HepG2 (cell line): ENCODE data around the gene MED22. TPM values are rescaled to one million over a fixed set of nuclear protein-coding genes. Genes with fewer than 3 reads are reported as not detected.

Source experiments
- ATAC-seq: fragments of 200-7000 bp; cut with Tn5 transposase; 3 replicates; pipeline ENCODE4 v1.9.1; 2020; ENCODE audit warnings: mild to moderate bottlenecking, moderate library complexity
- BruUV-seq: library from RNA; stranded (reverse); fragments of 400-500 nt; replicated peaks from 2 replicates; lab custom pipeline; 2021; lab: Mats Ljungman, UMichigan
- CTCF ChIA-PET: fragments of 300-600 bp; formaldehyde crosslinking; extraction: SDS; loops from one replicate; lab custom pipeline; 2021; ENCODE audit warnings: low total read pairs, inconsistent platforms, low intra/inter-chr PET ratio; lab: Yijun Ruan, JAX
- POLR2A ChIA-PET: fragments of 350-600 bp; sonication (Branson Sonifier 250); formaldehyde crosslinking; loops from one replicate; lab custom pipeline; 2020; ENCODE audit warnings: antibody characterized with exemption, inconsistent platforms; lab: Yijun Ruan, JAX
- DNase-seq: peaks from one replicate; pipeline ENCODE4 v3.0.0-alpha.2; 2015; ENCODE audit warnings: low spot score
- FAIRE-seq: peaks from 3 replicates; lab custom pipeline; 2011; peaks lifted over from hg19 to GRCh38; lab: Jason Lieb, UNC
- H2AFZ ChIP-seq: one replicate; pipeline ENCODE4 v1.6.1; 2011; ENCODE audit warnings: low read length, inconsistent platforms
- H3K27ac ChIP-seq: fragments of 300-600 bp; 3 replicates; pipeline ENCODE4 v1.8.0; 2011; ENCODE audit warnings: mixed run types, mild to moderate bottlenecking, mixed read lengths, low read length, inconsistent platforms; ENCODE audit not compliant: insufficient read depth; ENCODE audit errors: extremely low read length
- H3K27me3 ChIP-seq, 2 experiments: fragments of 200-600 bp in 1 of 2; 2 replicates in 1 of 2; 3 replicates in 1 of 2; pipeline versions ENCODE4 v1.6.0 to v1.8.0; 2011; ENCODE audit warnings: low read length in 2 of 2, mild to moderate bottlenecking in 2 of 2, moderate library complexity in 2 of 2, inconsistent platforms in 1 of 2; ENCODE audit not compliant: insufficient read depth in 2 of 2, control insufficient read depth in 1 of 2
- H3K36me3 ChIP-seq, 2 experiments: fragments of 200-600 bp in 1 of 2; replicated peaks in 1 of 2; 2 replicates in 1 of 2; 3 replicates in 1 of 2; pipeline versions ENCODE4 v1.5.1 to v1.8.0; 2011; ENCODE audit warnings: low read length in 2 of 2, inconsistent platforms in 1 of 2; ENCODE audit not compliant: insufficient read depth in 2 of 2, control insufficient read depth in 1 of 2
- H3K4me1 ChIP-seq: 2 replicates; pipeline ENCODE4 v1.5.1; 2012; ENCODE audit warnings: low read length, inconsistent platforms; ENCODE audit not compliant: insufficient read depth
- H3K4me2 ChIP-seq: 2 replicates; pipeline ENCODE4 v1.6.0; 2011; ENCODE audit warnings: low read depth, low read length, inconsistent platforms
- H3K4me3 ChIP-seq, 3 experiments: fragments of 200-600 bp in 1 of 3; sonication (generic), shearing (Covaris generic) in 1 of 3; replicated peaks in 1 of 3; 2 replicates each; pipeline ENCODE4 v1.5.1; 2011 to 2016; ENCODE audit warnings: low read length in 3 of 3, inconsistent platforms in 2 of 3, low read depth in 2 of 3, mild to moderate bottlenecking in 2 of 3, control low read depth in 1 of 3, mixed read lengths in 1 of 3; ENCODE audit not compliant: insufficient read depth in 1 of 3
- H3K79me2 ChIP-seq: one replicate; pipeline ENCODE4 v1.6.1; 2011; ENCODE audit warnings: low read length, inconsistent platforms; ENCODE audit not compliant: insufficient read depth
- H3K9ac ChIP-seq: 2 replicates; pipeline ENCODE4 v1.6.0; 2011; ENCODE audit warnings: mild to moderate bottlenecking, low read depth, low read length, inconsistent platforms; ENCODE audit not compliant: insufficient read depth
- H3K9me3 ChIP-seq: 2 replicates; pipeline ENCODE4 v1.5.1; 2012; ENCODE audit warnings: mild to moderate bottlenecking, low read length
- H4K20me1 ChIP-seq: 2 replicates; pipeline ENCODE4 v1.6.0; 2011; ENCODE audit warnings: inconsistent platforms, mild to moderate bottlenecking, low read length, moderate library complexity; ENCODE audit not compliant: insufficient read depth
- IRX3 ChIP-seq: sonication (generic); formaldehyde crosslinking; IDR thresholded peaks from 2 replicates; pipeline ENCODE4 v1.8.1; 2023; ENCODE audit warnings: mild to moderate bottlenecking, low read depth, missing genetic modification reagents, borderline replicate concordance
- KDM5B ChIP-seq: sonication (generic); formaldehyde crosslinking; IDR thresholded peaks from 2 replicates; pipeline ENCODE4 v1.4.0; 2020; ENCODE audit warnings: missing genetic modification reagents, mild to moderate bottlenecking, borderline replicate concordance
- PLRG1 ChIP-seq: fragments of 450-650 bp; conservative IDR thresholded peaks from 2 replicates; pipeline ENCODE4 v1.6.1; 2016
- POLR2AphosphoS2 ChIP-seq: IDR thresholded peaks from 2 replicates; pipeline ENCODE4 v1.6.1; 2011; ENCODE audit warnings: low read depth, low read length, improper control_type of control experiment
- POLR2G ChIP-seq: fragments of 200-400 bp; formaldehyde crosslinking; IDR thresholded peaks from 2 replicates; pipeline ENCODE4 v1.6.1; 2018; ENCODE audit warnings: mild to moderate bottlenecking, low read depth, low read length, moderate library complexity
- RFXANK ChIP-seq: IDR thresholded peaks from 2 replicates; pipeline ENCODE4 v1.6.1; 2016
- SP2 ChIP-seq: sonication (generic); formaldehyde crosslinking; IDR thresholded peaks from 2 replicates; pipeline ENCODE4 v1.5.1; 2020; ENCODE audit warnings: mild to moderate bottlenecking, missing genetic modification reagents
- ZNF703 ChIP-seq: sonication (generic); formaldehyde crosslinking; IDR thresholded peaks from 2 replicates; pipeline ENCODE4 v1.5.1; 2020; ENCODE audit warnings: missing genetic modification reagents, mild to moderate bottlenecking, moderate library complexity, borderline replicate concordance
- ZNF841 ChIP-seq: sonication (generic); formaldehyde crosslinking; IDR thresholded peaks from 2 replicates; pipeline ENCODE4 v1.8.1; 2023; ENCODE audit warnings: missing genetic modification reagents, borderline replicate concordance
- ZSCAN25 ChIP-seq: sonication (generic); formaldehyde crosslinking; IDR thresholded peaks from 2 replicates; pipeline ENCODE4 v1.8.0; 2022; ENCODE audit warnings: mild to moderate bottlenecking, missing genetic modification reagents
- WGBS: methylation state at CpG from one replicate; pipeline ENCODE4 v1.1.6; 2017; ENCODE audit warnings: low lambda C conversion rate; 5-methylcytosine and 5-hydroxymethylcytosine counted together
- in situ Hi-C: cut with HindIII; loops from 2 replicates; pipeline ENCODE4 v1.10.0; 2017; ENCODE audit warnings: low pct_unique_long_range_greater_than_20kb; ENCODE audit not compliant: extremely low pct_ligation_motif_present
- intact Hi-C: fragments of 100-400 bp; cut with micrococcal nuclease; formaldehyde crosslinking; loops from one replicate; pipeline ENCODE4 v1.10.0; 2022; ENCODE audit not compliant: unreplicated experiment
- polyA plus RNA-seq, 8 experiments: library from polyadenylated mRNA; depleted of rRNA in 3 of 8; stranded (reverse) in 7 of 8; unstranded in 1 of 8; fragments of >200 nt; fragmentation: Illumina TruSeq in 4 of 8; extraction: Trizol in 4 of 8; gene quantifications; 2 replicates each; pipeline versions ENCODE4 v1.2.1 to v1.2.3, GENCODE V29; 2011 to 2016; ENCODE audit warnings: low read depth in 4 of 8, missing spikeins in 1 of 8, mixed read lengths in 1 of 8; ENCODE audit not compliant: insufficient read depth in 1 of 8
- total RNA-seq, 5 experiments: library from RNA; depleted of rRNA; stranded (reverse); fragments of >200 nt; fragmentation: Illumina TruSeq; extraction: Trizol; gene quantifications; 2 replicates each; pipeline ENCODE4 v1.2.3, GENCODE V29; 2016; ENCODE audit warnings: low read depth in 1 of 5
- TF ChIP-seq, protein P1 (sequence below): sonication (generic); formaldehyde crosslinking; IDR thresholded peaks from 2 replicates; pipeline ENCODE4 v1.9.0; 2022; ENCODE audit warnings: low read depth, missing genetic modification reagents
- TF ChIP-seq, protein P2 (sequence below): IDR thresholded peaks from 2 replicates; pipeline ENCODE4 v1.6.1; 2016; ENCODE audit warnings: control low read depth

MED22 gene
- total and polyA plus RNA-seq, 2 of the 13 experiments (the other 11 are each of a cell fraction or from before 2014, with no cell fraction given) = 15.8 to 22.1 TPM

DNA sequence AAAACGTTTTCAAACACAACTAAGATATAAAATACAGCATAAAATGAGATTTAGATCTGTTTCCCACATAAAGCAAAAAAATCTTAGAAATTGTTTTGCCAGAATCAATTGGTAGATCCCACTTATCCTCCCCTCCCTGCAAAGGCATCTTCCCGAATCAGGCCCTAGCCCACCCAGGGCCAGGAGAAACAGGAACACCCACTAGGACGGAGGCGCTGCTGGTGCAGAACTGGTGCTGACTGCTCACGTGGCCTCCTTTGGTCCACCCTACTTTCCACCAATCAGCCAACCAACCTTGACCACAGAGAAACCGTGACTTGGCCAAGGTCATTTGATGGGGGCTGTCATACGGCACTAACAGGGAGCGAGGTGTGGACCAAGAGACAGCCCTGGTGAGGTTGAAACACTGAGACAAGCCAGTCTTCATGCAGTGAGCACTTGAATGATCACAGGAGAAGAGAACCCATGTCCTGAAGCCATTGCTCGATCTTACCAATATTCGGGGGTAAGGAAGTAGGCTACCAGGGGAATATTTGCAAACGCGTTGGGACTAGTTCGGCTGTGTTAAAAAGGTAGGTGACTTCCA lies 13.7 kb upstream of the MED22 start:
- ChIA-PET POLR2A (no interaction called here), CTCF (no interaction called here)
- FAIRE-seq (no peak), DNase-seq (no peak), ATAC-seq (no peak)
- no TSS peak for BruUV-seq
- WGBS = 91% methylated on average over 12 of the region's 13 CpGs
- Histone ChIP-seq H3K4me1 (peaks cover 51% of the 10 kb centered on the region), H4K20me1 (peaks cover 53% of the 10 kb centered on the region), H2AFZ (no peak overlapping the region), H3K9me3 (no peaks in the 10 kb centered on the region), H3K4me3 (no peak overlapping the region), H3K4me2 (no peak overlapping the region), H3K27me3 (no peaks in the 10 kb centered on the region), H3K27ac (peak overlapping the region; percentile 50), H3K36me3 (peaks cover 22 to 77% of the 10 kb centered on the region in 2 experiments), H3K79me2 (peaks cover 22% of the 10 kb centered on the region), H3K9ac (no peak overlapping the region)
- in situ Hi-C loops = no loop called here
- TF ChIP-seq POLR2G (peak; percentile 61; the same call in 1 of the 2 replicates), POLR2AphosphoS2 (peak; percentile 86), ZNF841 (CRISPR knock-in tag) (0 out of 2 replicates have a peak, but pooled peaks have one; percentile 1), RFXANK (CRISPR knock-in tag) (no peak)
- intact Hi-C loops = no loop called here

DNA sequence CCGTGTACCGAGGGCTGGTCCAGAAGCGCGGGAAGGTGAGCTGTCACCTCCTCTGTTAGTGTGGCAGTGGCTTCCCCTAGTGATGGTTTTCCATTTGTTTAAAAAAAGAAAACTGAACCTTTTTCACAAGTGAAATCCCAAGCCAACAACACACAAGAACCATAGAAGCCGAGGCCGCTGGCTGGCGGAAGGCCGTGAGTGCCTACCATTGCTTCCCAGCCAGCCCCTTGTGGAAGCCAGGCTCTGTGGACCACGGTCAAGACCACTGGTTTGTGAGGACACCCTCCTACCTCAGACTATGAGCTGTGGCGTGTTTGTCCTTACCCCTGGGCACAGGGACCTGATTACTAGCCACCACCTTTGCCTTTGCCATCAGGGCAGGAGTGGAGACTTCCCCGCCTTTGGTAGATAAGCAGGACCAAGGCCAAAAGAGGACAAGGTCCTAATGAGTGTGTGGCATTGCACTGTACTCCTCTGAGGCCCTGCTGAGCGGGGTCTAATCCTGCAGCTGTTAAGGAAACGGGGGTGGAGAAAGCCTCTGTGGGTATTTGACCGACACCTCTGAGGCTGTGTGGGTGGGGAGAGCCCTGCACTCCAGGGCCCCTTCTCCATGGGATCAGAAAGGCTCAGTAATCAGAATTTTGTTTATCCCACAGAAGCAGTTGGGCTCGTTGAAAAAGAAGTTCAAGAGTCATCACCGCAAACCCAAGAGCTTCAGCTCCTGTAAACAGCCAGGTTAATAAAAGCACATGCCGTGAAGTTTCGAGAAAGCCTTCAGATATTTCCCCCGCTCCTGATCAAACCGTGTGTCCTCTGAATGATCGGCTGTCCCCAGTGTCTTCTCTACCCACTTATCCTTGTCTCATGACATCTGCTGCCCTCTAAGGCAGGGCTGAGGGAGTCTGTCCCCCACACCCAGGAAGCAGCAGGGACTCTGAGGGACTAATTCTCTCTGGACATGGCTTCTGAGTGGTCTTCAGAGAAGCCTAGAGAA lies 12.8 kb upstream of the MED22 start:
- H3K4me1 ChIP-seq = peaks cover 51% of the 10 kb centered on the region
- 82% methylated on average over 18 of the region's 21 CpGs for WGBS
- no peak overlapping the region for H3K4me3 ChIP-seq
- H3K9ac ChIP-seq = no peak overlapping the region
- peak overlapping the region; percentile 50 for H3K27ac ChIP-seq
- H2AFZ ChIP-seq = no peak overlapping the region
- peak; percentile 5 for ATAC-seq
- peaks cover 18 to 68% of the 10 kb centered on the region in 2 experiments; a peak in 4 of 5 replicates for H3K36me3 ChIP-seq
- no TSS peak for BruUV-seq
- no peaks in the 10 kb centered on the region; a peak in 1 of 5 replicates for H3K27me3 ChIP-seq
- peaks cover 44% of the 10 kb centered on the region for H4K20me1 ChIP-seq
- intact Hi-C loops = loop anchor here (1.0 kb wide), 1 partner anchor 44 kb away; no protein-coding TSS in a partner anchor
- no peak for DNase-seq
- ChIA-PET POLR2A (interaction anchor here (0.9 to 2.2 kb wide), 4 partner anchors 11 to 34 kb away, joined by 3 to 6 read pairs (median 4); partner anchors contain the start of genes MED22 and RPL7A), CTCF (interaction anchor here (0.8 to 1.9 kb wide), 2 partner anchors 34 to 61 kb away, joined by 3 to 6 read pairs; partner anchors contain the start of gene ADAMTS13)
- no peaks in the 10 kb centered on the region for H3K9me3 ChIP-seq
- FAIRE-seq = peak; percentile 57
- no peak overlapping the region for H3K4me2 ChIP-seq
- peaks cover 15% of the 10 kb centered on the region for H3K79me2 ChIP-seq
- in situ Hi-C loops = no loop called here
- peak; percentile 26; the same call in 1 of the 2 replicates for TF ChIP-seq KDM5B (CRISPR knock-in tag)
- peak; percentile 21; the same call in 1 of the 2 replicates for TF ChIP-seq ZSCAN25 (CRISPR knock-in tag)
- TF ChIP-seq POLR2G = peak; percentile 30
- TF ChIP-seq, protein P1, sequence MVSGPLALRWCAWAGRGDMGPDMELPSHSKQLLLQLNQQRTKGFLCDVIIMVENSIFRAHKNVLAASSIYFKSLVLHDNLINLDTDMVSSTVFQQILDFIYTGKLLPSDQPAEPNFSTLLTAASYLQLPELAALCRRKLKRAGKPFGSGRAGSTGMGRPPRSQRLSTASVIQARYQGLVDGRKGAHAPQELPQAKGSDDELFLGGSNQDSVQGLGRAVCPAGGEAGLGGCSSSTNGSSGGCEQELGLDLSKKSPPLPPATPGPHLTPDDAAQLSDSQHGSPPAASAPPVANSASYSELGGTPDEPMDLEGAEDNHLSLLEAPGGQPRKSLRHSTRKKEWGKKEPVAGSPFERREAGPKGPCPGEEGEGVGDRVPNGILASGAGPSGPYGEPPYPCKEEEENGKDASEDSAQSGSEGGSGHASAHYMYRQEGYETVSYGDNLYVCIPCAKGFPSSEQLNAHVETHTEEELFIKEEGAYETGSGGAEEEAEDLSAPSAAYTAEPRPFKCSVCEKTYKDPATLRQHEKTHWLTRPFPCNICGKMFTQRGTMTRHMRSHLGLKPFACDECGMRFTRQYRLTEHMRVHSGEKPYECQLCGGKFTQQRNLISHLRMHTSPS = 0 out of 2 replicates have a peak, but pooled peaks have one; percentile 28
- 0 out of 2 replicates have a peak, but pooled peaks have one; percentile 34 for TF ChIP-seq IRX3 (CRISPR knock-in tag)
- no peak for TF ChIP-seq PLRG1
- TF ChIP-seq ZNF703 = no peak
- TF ChIP-seq, protein P2, sequence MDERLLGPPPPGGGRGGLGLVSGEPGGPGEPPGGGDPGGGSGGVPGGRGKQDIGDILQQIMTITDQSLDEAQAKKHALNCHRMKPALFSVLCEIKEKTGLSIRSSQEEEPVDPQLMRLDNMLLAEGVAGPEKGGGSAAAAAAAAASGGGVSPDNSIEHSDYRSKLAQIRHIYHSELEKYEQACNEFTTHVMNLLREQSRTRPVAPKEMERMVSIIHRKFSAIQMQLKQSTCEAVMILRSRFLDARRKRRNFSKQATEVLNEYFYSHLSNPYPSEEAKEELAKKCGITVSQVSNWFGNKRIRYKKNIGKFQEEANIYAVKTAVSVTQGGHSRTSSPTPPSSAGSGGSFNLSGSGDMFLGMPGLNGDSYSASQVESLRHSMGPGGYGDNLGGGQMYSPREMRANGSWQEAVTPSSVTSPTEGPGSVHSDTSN = no peak
- TF ChIP-seq SP2 (CRISPR knock-in tag) = no peak
